ENCODE results near the gene TNFRSF1B. TPM values are rescaled to one million over a fixed set of nuclear protein-coding genes. Genes with fewer than 3 reads are reported as not detected.

TNFRSF1B gene
- 100 to 1,000 TPM in 1 of 2 donors, 10 to 100 TPM in 1; 98.1 to 143 TPM for total RNA-seq

- peaks cover 4 to 5% of the 10 kb centered on the region in 2 donors for H3K9me3 Mint-ChIP-seq
- peak within 1 kb of the TSS; percentile 96 to 99 for H3K27ac Mint-ChIP-seq
- peaks cover 23 to 42% of the 10 kb centered on the region in 2 donors for H3K36me3 Mint-ChIP-seq
- DNase-seq (ENCODE audit: low spot score in 2 of 2) = peak; percentile 79 to 81
- ATAC-seq = peak; percentile 55 to 76
These were observed at the start of gene TNFRSF1B for GRCh38 chr1:12166834-12167492. Gene TNFRSF1B (plus strand): TSS chr1:12166991. CDS start chr1:12167092, 101 bp downstream.

- DNase-seq (ENCODE audit: low spot score in 2 of 2) = no peak
- peaks cover 0 to 22% of the 10 kb centered on the region in 2 donors for H3K36me3 Mint-ChIP-seq
- no peaks in the 10 kb centered on the region for H3K9me3 Mint-ChIP-seq
- H3K27ac Mint-ChIP-seq = peak overlapping the region in 1 of 2 donors; percentile 41
- no peak for ATAC-seq
These were observed 45.4 kb upstream of the TNFRSF1B start for GRCh38 chr1:12121212-12122003.

DNA sequence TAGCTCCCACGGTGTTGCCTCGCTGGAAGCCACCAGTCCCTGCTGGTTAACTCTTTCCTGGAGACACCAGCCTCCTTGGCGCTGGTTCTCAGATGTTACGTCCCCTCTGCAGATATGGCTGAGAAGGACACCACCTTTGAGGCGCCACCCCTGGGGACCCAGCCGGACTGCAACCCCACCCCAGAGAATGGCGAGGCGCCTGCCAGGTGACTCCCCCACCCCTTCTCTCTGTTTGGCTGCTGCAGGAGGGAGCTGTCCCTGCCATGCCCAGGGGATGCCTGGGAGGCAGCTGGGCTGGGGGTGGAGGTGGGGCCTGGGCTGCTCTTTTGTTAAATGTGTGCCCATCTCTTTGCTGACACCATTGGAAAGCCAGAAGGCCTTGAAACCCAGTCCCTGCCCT, 43.6 kb upstream of the TNFRSF1B start:
- H3K9me3 Mint-ChIP-seq = no peaks in the 10 kb centered on the region
- ATAC-seq = no peak
- peaks cover 0 to 30% of the 10 kb centered on the region in 2 donors for H3K36me3 Mint-ChIP-seq
- DNase-seq (ENCODE audit: low spot score in 2 of 2) = no peak
- H3K27ac Mint-ChIP-seq = no peak overlapping the region

- H3K9me3 Mint-ChIP-seq = no peaks in the 10 kb centered on the region
- ATAC-seq = peak; percentile 25 to 35
- DNase-seq (ENCODE audit: low spot score in 2 of 2) = peak; percentile 71 to 81
- peaks cover 0 to 28% of the 10 kb centered on the region in 2 donors for H3K36me3 Mint-ChIP-seq
- peak overlapping the region; percentile 13 to 22 for H3K27ac Mint-ChIP-seq
These were observed 41.9 kb upstream of the TNFRSF1B start for GRCh38 chr1:12124693-12125421.

GRCh38 chr1:12125422-12126355, 41.1 kb upstream of the TNFRSF1B start:
- Mint-ChIP-seq H3K27ac (peak overlapping the region; percentile 89), H3K9me3 (no peaks in the 10 kb centered on the region), H3K36me3 (peaks cover 0 to 20% of the 10 kb centered on the region in 2 donors)
- DNase-seq (ENCODE audit: low spot score in 2 of 2) (no peak), ATAC-seq (peak in 1 of 2 donors; percentile 1)

DNA sequence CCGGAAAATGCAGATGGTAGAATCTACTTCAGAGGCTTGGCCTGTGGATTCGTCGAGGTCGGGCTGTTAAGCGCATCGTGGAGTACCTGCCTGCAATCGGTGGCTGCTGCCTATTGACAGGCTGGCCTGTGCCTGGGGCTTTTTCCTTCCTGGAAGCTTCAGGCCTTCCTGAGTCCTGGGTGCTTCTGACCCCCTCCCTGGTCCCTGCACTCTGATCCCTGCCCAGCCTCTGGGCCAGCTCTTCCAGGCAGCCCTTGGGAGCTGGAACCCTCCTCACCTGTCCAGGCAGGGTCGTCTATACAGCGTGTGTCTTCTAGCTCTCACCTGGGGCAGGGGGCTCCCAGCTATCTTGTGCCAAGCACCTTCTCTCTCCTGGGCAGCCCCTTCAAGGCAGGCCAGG, 40.0 kb upstream of the TNFRSF1B start:
- H3K27ac Mint-ChIP-seq = peak overlapping the region; percentile 85 to 89

DNA sequence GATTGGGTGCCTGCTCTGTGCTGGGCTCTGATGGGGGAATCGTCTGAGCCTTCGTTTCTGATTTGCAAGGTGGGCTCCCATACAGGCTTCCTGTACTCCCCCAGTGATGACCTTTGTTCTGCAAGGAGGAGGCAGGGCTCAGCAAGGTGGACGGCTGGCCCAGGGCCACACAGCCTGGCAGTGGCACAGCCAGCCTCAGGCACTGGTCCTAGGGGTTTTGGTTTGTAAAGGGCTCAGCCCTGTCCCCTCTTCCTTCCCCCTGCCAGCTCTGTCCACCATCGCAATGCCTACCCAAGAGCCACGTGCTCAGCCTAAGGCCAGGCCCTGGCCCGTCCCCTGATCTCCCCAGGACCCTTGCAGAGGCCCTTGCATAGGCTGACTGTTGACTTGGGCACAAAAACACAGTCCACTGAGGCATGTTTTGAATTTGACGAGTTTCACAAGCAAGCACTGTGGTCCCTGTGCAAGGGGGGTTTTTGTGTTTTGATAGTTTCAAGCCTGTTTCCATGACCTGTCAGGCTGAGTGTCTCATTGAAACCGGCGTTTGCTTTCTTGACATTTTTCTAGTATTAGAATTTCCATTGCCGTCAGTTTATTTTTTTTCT, 39.5 kb upstream of the TNFRSF1B start:
- peak; percentile 81 to 93 for ATAC-seq
- H3K9me3 Mint-ChIP-seq = no peaks in the 10 kb centered on the region
- peak overlapping the region; percentile 72 to 89 for H3K27ac Mint-ChIP-seq

More for the DNA sequence above, 40.0 kb upstream of the TNFRSF1B start:
- ATAC-seq = no peak
- no peak for DNase-seq (ENCODE audit: low spot score in 2 of 2)
- peaks cover 0 to 14% of the 10 kb centered on the region in 2 donors for H3K36me3 Mint-ChIP-seq
- no peaks in the 10 kb centered on the region for H3K9me3 Mint-ChIP-seq

GRCh38 chr1:12128120-12128519, 38.7 kb upstream of the TNFRSF1B start:
- Mint-ChIP-seq H3K9me3 (no peaks in the 10 kb centered on the region), H3K36me3 (peaks cover 0 to 20% of the 10 kb centered on the region in 2 donors), H3K27ac (peak overlapping the region; percentile 72 to 89)
- no peak for DNase-seq (ENCODE audit: low spot score in 2 of 2)
- no peak for ATAC-seq

More for the DNA sequence above, 39.5 kb upstream of the TNFRSF1B start:
- H3K36me3 Mint-ChIP-seq = peaks cover 0 to 14% of the 10 kb centered on the region in 2 donors
- DNase-seq (ENCODE audit: low spot score in 2 of 2) = peak in 1 of 2 donors; percentile 35

DNA sequence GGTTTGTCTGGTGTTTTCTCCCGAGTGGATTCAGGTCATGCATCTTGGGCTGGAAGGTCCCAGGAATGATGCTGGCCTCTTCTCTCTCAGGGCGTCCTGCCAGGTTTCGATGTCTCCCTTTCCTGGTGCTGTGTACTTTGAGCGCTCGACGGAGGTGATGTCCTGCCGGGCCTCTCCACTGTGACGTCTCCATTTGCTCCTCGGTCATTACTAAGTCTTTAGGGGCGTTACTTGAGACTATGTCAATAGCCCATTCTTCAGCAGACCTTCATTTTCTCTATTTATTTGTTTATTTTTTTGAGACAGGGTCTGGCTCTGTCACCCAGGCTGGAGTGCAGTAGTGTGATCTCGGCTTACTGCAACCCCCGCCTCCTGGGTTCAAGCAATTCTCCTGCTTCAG, 37.2 kb upstream of the TNFRSF1B start:
- Mint-ChIP-seq H3K27ac (peak overlapping the region in 1 of 2 donors; percentile 40), H3K9me3 (no peaks in the 10 kb centered on the region), H3K36me3 (peaks cover 0 to 22% of the 10 kb centered on the region in 2 donors)
- ATAC-seq (no peak), DNase-seq (ENCODE audit: low spot score in 2 of 2) (no peak)

GRCh38 chr1:12130466-12131130, 36.2 kb upstream of the TNFRSF1B start:
- Mint-ChIP-seq H3K9me3 (no peaks in the 10 kb centered on the region), H3K36me3 (peaks cover 0 to 17% of the 10 kb centered on the region in 2 donors), H3K27ac (peak overlapping the region in 1 of 2 donors; percentile 40)
- ATAC-seq = no peak
- no peak for DNase-seq (ENCODE audit: low spot score in 2 of 2)

DNA sequence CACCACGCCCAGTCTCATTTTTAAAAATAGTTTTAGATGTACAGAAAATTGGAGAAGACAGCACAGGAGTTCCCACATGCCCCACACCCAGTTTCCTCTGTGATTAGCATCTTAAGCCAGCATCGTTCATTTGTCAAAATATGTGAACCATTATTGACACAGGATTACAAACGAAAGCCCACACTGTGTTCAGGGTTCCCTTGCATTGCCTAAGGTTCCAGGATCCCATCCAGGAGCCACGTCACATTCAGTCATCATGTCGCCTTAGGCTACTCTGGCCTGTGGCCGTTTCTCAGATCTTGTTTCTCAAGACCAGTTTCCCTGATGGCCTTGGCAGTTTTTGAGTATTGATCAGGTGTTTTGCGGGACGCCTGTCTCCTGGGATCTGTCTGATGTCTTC, 34.7 kb upstream of the TNFRSF1B start:
- Mint-ChIP-seq H3K27ac (peak overlapping the region in 1 of 2 donors; percentile 73), H3K36me3 (peaks cover 0 to 16% of the 10 kb centered on the region in 2 donors), H3K9me3 (no peaks in the 10 kb centered on the region)
- ATAC-seq (no peak), DNase-seq (ENCODE audit: low spot score in 2 of 2) (no peak)

DNA sequence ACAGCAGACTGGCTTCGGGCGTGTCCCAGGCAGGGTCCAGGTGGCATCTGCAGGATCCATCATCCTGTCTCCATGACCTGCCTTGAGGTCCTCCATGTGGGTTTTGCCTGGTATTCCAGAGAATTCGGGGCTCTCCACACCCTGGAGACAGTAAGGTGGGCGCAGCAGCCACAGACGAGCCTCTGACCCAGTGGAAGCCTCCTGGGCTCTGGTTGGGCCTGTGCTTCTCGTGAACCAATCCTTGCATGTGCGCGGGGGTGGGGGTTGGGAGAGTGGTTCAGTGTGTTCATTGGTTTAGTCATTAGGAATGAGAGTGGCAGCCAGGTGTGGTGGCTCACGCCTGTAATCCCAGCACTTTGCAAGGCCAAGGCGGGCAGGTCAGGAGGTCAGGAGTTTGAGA, 32.1 kb upstream of the TNFRSF1B start:
- ATAC-seq = no peak
- Mint-ChIP-seq H3K27ac (no peak overlapping the region), H3K9me3 (no peaks in the 10 kb centered on the region), H3K36me3 (peaks cover 0 to 14% of the 10 kb centered on the region in 2 donors)
- DNase-seq (ENCODE audit: low spot score in 2 of 2) = no peak

DNA sequence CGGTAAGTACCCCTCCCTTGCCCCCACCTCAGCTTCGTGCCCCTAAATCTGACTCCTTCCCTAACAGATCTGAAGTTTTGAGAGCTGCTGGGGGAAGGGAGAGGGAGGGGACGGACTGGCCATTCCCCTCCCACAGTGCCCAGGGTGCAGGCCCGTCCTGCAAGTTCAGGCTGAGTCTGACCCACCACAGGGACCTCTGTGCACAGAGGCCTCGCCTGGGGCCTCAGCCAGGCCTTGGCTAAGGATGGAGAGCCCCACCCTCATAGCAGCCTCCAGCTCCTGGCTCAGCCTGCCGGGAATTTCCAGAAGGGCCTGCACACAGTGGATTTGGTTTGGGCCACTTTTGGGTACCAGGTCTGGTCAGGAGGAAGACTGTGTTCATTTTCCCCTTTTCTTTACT, 31.2 kb upstream of the TNFRSF1B start:
- Mint-ChIP-seq H3K9me3 (no peaks in the 10 kb centered on the region), H3K36me3 (peaks cover 0 to 14% of the 10 kb centered on the region in 2 donors), H3K27ac (no peak overlapping the region)
- ATAC-seq (no peak), DNase-seq (ENCODE audit: low spot score in 2 of 2) (no peak)

DNA sequence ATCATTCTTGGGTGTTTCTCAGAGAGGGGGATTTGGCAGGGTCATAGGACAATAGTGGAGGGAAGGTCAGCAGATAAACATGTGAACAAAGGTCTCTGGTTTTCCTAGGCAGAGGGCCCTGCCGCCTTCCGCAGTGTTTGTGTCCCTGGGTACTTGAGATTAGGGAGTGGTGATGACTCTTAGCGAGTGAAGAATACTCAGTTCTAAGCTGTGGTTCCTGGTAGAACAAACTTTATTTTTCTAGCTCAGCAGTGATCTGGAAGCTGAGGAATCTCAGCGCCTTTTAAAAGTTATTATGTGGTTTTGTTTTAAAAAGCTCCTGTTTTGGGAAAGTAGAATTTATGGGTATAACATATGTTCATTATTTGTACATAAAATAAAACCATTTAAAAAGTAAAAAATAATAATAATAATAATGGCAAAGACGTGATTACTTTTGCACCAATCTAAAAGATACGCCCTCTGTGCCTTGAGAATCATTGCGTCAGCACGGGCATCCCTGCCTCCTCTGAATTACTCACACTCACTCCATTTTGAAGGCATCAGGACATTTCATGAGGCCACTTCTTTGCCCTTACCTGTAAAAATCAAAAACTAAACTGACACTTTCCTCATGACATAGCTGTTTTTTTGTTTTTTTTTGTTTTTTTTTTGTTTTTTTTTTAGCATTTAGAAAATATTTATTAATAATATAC, 29.7 kb upstream of the TNFRSF1B start:
- DNase-seq (ENCODE audit: low spot score in 2 of 2) = no peak
- Mint-ChIP-seq H3K9me3 (no peaks in the 10 kb centered on the region), H3K27ac (no peak overlapping the region), H3K36me3 (peaks cover 0 to 14% of the 10 kb centered on the region in 2 donors)
- no peak for ATAC-seq
